K562 (cell line): ENCODE data around the gene SH3RF1. TPM values are rescaled to one million over a fixed set of nuclear protein-coding genes. Genes with fewer than 3 reads are reported as not detected.

Experiments
- BRF1 ChIP-seq: IDR thresholded peaks from 3 replicates; pipeline ENCODE4 v1.6.1; 2011; ENCODE audit warnings: borderline replicate concordance, mild to moderate bottlenecking; ENCODE audit not compliant: insufficient read length; ENCODE audit errors: extremely low read depth
- GTF2A2 ChIP-seq: IDR thresholded peaks from 2 replicates; pipeline ENCODE4 v1.6.1; 2016; ENCODE audit warnings: mild to moderate bottlenecking, missing genetic modification characterization, missing compliant biosample characterization
- GTF2E2 ChIP-seq: fragments of 200-800 bp; sonication (Bioruptor generic); IDR thresholded peaks from 2 replicates; pipeline ENCODE4 v1.6.1; 2016; ENCODE audit warnings: missing genetic modification characterization, missing compliant biosample characterization
- HSF4 ChIP-seq: fragments of 250-450 bp; sonication (Bioruptor Pico); IDR thresholded peaks from 2 replicates; pipeline ENCODE4 v2.1.2; 2022; ENCODE audit warnings: mild to moderate bottlenecking, moderate library complexity, borderline replicate concordance
- JUND ChIP-seq, 2 experiments: IDR thresholded peaks; 2 replicates in 1 of 2; 3 replicates in 1 of 2; pipeline ENCODE4 v1.6.1; 2011; ENCODE audit warnings: borderline replicate concordance in 2 of 2, low read depth in 2 of 2, low read length in 2 of 2, improper control_type of control experiment in 1 of 2, missing biosample characterization in 1 of 2, missing genetic modification characterization in 1 of 2, missing genetic modification reagents in 1 of 2
- SMARCA5 ChIP-seq: fragments of 450-650 bp; IDR thresholded peaks from 2 replicates; pipeline ENCODE4 v1.6.1; 2016
- SREBF1 ChIP-seq: fragments of 150-350 bp; IDR thresholded peaks from 2 replicates; pipeline ENCODE4 v1.6.1; 2014; ENCODE audit warnings: antibody characterized with exemption, low read depth, low read length, borderline replicate concordance
- THRAP3 ChIP-seq: fragments of 450-650 bp; IDR thresholded peaks from 2 replicates; pipeline ENCODE4 v1.6.1; 2016; ENCODE audit warnings: mild to moderate bottlenecking, inconsistent platforms, borderline replicate concordance
- XRCC4 ChIP-seq: IDR thresholded peaks from one replicate; pipeline ENCODE4 v1.6.1; 2011; ENCODE audit not compliant: insufficient read depth, insufficient read length; ENCODE audit errors: extremely low read depth
- ZBTB7A ChIP-seq: IDR thresholded peaks from 2 replicates; pipeline ENCODE4 v1.6.1; 2011; ENCODE audit warnings: low read depth, mild to moderate bottlenecking, low read length, moderate library complexity, borderline replicate concordance; ENCODE audit not compliant: control insufficient read depth
- ZC3H4 ChIP-seq: sonication (generic); formaldehyde crosslinking; IDR thresholded peaks from 2 replicates; pipeline ENCODE4 v1.9.0; 2021; ENCODE audit warnings: missing genetic modification reagents, borderline replicate concordance
- ZKSCAN1 ChIP-seq: fragments of 150-350 bp; IDR thresholded peaks from 2 replicates; pipeline ENCODE4 v1.6.1; 2016; ENCODE audit warnings: low read depth, low read length
- ZNF121 ChIP-seq: sonication (generic); formaldehyde crosslinking; conservative IDR thresholded peaks from 2 replicates; pipeline ENCODE4 v1.8.0; 2022; ENCODE audit warnings: missing genetic modification reagents
- polyA plus RNA-seq, 8 experiments: library from polyadenylated mRNA; depleted of rRNA in 4 of 8; stranded (reverse) in 5 of 8; unstranded in 3 of 8; fragments of >200 nt; fragmentation: Nextera tagmentation in 2 of 8; fragmentation: Illumina TruSeq in 1 of 8; extraction: Ambion mirVana in 2 of 8; extraction: Trizol in 1 of 8; gene quantifications; 2 replicates each; pipeline versions ENCODE4 v1.2.1 to v1.2.3, GENCODE V29; 2011 to 2014; ENCODE audit warnings: inconsistent platforms in 1 of 8, missing spikeins in 1 of 8
- total RNA-seq, 7 experiments: library from RNA; depleted of rRNA in 6 of 7; stranded (reverse); fragments of >200 nt in 6 of 7; fragmentation: Illumina TruSeq in 2 of 7; extraction: Trizol in 2 of 7; gene quantifications; 2 replicates each; pipeline versions ENCODE4 v1.2.1 to v1.2.3, GENCODE V29; 2011 to 2021; ENCODE audit warnings: low replicate concordance in 1 of 7
- TF ChIP-seq, protein P1 (sequence below): fragments of 250-450 bp; sonication (Bioruptor Pico); IDR thresholded peaks from 2 replicates; pipeline ENCODE4 v1.5.0; 2021; ENCODE audit warnings: mild to moderate bottlenecking, moderate library complexity
- TF ChIP-seq, protein P2 (sequence below): fragments of 450-650 bp; IDR thresholded peaks from 2 replicates; pipeline ENCODE4 v1.6.1; 2016; ENCODE audit warnings: low read depth

SH3RF1 gene
- total and polyA plus RNA-seq, 9 of the 15 experiments (the other 6 are each of a cell fraction or from before 2014, with no cell fraction given) = 0.04 to 0.16 (median 0.11) TPM; not detected in 6

- TF ChIP-seq, protein P1, sequence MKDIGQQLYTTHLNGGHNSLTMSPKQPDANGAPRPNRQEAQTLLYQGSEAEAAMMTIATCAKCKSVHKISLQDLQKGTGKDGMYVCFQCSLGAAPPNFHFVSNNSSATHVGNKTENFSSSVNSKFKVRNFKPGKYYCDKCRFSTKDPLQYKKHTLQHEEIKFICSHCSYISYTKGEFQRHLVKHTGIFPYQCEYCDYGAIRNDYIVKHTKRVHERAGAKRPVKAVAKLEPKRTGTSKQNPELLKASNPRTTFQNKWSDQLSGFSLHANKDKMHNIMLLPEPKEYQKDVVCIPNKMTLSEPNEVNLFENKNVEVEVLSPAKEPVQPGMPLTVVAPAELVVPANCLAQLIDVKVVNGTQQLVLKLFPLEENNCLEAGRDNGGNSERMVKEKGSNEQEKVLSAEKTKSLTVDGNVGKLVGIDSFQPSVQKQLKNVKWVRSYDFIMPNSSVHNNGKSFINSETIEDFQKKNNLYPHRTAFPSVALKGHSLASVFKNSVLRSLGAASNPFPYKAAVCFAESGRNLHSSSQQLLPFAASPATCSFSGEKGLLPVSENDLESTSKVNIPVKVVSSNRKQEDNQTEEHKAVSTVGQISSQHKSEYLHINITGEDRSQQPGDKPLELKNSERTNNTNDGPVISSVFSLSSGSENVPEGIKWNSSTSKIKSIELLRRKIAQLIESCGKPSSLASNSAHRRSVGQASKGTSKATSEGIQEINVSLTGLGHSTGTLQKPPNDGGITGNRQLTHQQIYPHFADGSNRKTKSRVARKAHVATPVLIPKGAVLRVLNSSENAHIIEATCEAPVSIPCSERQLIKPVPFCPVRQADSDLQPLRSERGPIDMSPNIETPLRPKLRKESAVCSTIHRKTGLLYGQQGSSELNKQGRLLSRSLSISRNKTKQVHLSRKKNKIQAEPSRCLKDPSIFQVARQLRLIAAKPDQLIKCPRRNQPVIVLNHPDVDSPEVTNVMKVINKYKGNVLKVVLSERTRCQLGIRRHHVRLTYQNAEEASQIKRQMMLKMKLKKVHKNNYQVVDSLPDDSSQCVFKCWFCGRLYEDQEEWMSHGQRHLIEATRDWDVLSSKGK (CRISPR knock-in tag) = no peak
- no peak for TF ChIP-seq BRF1
- TF ChIP-seq JUND (IDR thresholded peaks at IDR 0.05; ENCODE audit: borderline replicate concordance, low read depth, low read length) = peak; percentile 65
- TF ChIP-seq JUND (tag; IDR thresholded peaks at IDR 0.05; ENCODE audit: borderline replicate concordance, low read depth, low read length) = peak; percentile 64; the same call in 1 of the 3 replicates
- no peak for TF ChIP-seq THRAP3
- no peak for TF ChIP-seq SMARCA5
- TF ChIP-seq ZC3H4 = no peak
- no peak for TF ChIP-seq HSF4 (CRISPR knock-in tag)
- TF ChIP-seq ZBTB7A = no peak
- no peak for TF ChIP-seq GTF2A2 (tag)
- TF ChIP-seq ZKSCAN1 = no peak
- TF ChIP-seq ZNF121 (CRISPR knock-in tag) = no peak
- no peak for TF ChIP-seq XRCC4
- TF ChIP-seq, protein P2, sequence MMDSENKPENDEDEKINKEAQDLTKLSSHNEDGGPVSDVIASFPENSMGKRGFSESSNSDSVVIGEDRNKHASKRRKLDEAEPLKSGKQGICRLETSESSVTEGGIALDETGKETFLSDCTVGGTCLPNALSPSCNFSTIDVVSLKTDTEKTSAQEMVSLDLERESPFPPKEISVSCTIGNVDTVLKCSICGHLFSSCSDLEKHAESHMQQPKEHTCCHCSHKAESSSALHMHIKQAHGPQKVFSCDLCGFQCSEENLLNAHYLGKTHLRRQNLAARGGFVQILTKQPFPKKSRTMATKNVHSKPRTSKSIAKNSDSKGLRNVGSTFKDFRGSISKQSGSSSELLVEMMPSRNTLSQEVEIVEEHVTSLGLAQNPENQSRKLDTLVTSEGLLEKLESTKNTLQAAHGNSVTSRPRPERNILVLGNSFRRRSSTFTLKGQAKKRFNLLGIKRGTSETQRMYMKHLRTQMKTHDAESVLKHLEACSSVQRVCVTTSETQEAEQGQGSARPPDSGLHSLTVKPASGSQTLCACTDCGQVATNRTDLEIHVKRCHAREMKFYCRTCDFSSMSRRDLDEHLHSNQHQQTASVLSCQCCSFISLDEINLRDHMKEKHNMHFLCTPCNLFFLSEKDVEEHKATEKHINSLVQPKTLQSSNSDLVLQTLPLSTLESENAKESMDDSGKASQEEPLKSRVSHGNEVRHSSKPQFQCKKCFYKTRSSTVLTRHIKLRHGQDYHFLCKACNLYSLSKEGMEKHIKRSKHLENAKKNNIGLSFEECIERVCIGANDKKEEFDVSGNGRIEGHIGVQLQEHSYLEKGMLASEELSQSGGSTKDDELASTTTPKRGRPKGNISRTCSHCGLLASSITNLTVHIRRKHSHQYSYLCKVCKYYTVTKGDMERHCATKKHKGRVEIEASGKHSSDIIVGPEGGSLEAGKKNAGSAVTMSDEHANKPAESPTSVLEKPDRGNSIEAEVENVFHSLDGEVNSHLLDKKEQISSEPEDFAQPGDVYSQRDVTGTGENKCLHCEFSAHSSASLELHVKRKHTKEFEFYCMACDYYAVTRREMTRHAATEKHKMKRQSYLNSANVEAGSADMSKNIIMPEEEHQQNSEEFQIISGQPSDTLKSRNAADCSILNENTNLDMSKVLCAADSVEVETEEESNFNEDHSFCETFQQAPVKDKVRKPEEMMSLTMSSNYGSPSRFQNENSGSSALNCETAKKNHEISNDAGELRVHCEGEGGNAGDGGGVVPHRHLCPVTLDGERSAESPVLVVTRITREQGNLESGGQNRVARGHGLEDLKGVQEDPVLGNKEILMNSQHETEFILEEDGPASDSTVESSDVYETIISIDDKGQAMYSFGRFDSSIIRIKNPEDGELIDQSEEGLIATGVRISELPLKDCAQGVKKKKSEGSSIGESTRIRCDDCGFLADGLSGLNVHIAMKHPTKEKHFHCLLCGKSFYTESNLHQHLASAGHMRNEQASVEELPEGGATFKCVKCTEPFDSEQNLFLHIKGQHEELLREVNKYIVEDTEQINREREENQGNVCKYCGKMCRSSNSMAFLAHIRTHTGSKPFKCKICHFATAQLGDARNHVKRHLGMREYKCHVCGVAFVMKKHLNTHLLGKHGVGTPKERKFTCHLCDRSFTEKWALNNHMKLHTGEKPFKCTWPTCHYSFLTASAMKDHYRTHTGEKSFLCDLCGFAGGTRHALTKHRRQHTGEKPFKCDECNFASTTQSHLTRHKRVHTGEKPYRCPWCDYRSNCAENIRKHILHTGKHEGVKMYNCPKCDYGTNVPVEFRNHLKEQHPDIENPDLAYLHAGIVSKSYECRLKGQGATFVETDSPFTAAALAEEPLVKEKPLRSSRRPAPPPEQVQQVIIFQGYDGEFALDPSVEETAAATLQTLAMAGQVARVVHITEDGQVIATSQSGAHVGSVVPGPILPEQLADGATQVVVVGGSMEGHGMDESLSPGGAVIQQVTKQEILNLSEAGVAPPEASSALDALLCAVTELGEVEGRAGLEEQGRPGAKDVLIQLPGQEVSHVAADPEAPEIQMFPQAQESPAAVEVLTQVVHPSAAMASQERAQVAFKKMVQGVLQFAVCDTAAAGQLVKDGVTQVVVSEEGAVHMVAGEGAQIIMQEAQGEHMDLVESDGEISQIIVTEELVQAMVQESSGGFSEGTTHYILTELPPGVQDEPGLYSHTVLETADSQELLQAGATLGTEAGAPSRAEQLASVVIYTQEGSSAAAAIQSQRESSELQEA = no peak
- no peak for TF ChIP-seq SREBF1
- no peak for TF ChIP-seq GTF2E2
Observed at GRCh38 chr4:169079942-169080827, 190.6 kb downstream of the SH3RF1 start (continued).
